ENCODE data around the gene BRCA1.

The BRCA1 gene

GRCh38 chr17:43051969-43052368 is 73.2 kb downstream of the BRCA1 start:
- Histone ChIP-seq H3K9me3 (ENCODE audit: control insufficient read depth, insufficient read depth, low read length) (no peaks in the 10 kb centered on the region), H3K4me1 (ENCODE audit: control insufficient read depth, insufficient read depth, low read length) (no peaks in the 10 kb centered on the region), H3K4me3 (ENCODE audit: low read depth, low read length) (no peak overlapping the region), H3K9ac (ENCODE audit: low read depth, low read length) (no peak overlapping the region), H3K36me3 (ENCODE audit: control insufficient read depth, insufficient read depth, low read length) (peaks cover 7% of the 10 kb centered on the region), H3K27me3 (ENCODE audit: control insufficient read depth, insufficient read depth, low read length) (no peaks in the 10 kb centered on the region)

- Histone ChIP-seq H3K4me1 (ENCODE audit: control insufficient read depth, insufficient read depth, low read length) (peaks cover 31% of the 10 kb centered on the region), H3K4me3 (ENCODE audit: low read depth, low read length) (no peak overlapping the region), H3K9me3 (ENCODE audit: control insufficient read depth, insufficient read depth, low read length) (no peaks in the 10 kb centered on the region), H3K27me3 (ENCODE audit: control insufficient read depth, insufficient read depth, low read length) (no peaks in the 10 kb centered on the region), H3K36me3 (ENCODE audit: control insufficient read depth, insufficient read depth, low read length) (no peaks in the 10 kb centered on the region), H3K9ac (ENCODE audit: low read depth, low read length) (no peak overlapping the region)
Observed at GRCh38 chr17:43044024-43044423, 81.1 kb downstream of the BRCA1 start.

- Histone ChIP-seq H3K4me3 (ENCODE audit: low read depth, low read length) (no peak overlapping the region), H3K27me3 (ENCODE audit: control insufficient read depth, insufficient read depth, low read length) (no peaks in the 10 kb centered on the region), H3K36me3 (ENCODE audit: control insufficient read depth, insufficient read depth, low read length) (no peaks in the 10 kb centered on the region), H3K9me3 (ENCODE audit: control insufficient read depth, insufficient read depth, low read length) (no peaks in the 10 kb centered on the region), H3K9ac (ENCODE audit: low read depth, low read length) (no peak overlapping the region), H3K4me1 (ENCODE audit: control insufficient read depth, insufficient read depth, low read length) (peaks cover 31% of the 10 kb centered on the region)
Observed at GRCh38 chr17:43043307-43043706, 81.9 kb downstream of the BRCA1 start.

GRCh38 chr17:43042025-43042628 is 83.0 kb downstream of the BRCA1 start:
- Histone ChIP-seq H3K4me3 (ENCODE audit: low read depth, low read length) (no peak overlapping the region), H3K36me3 (ENCODE audit: control insufficient read depth, insufficient read depth, low read length) (no peaks in the 10 kb centered on the region), H3K9ac (ENCODE audit: low read depth, low read length) (peak overlapping the region; percentile 8), H3K4me1 (ENCODE audit: control insufficient read depth, insufficient read depth, low read length) (peaks cover 31% of the 10 kb centered on the region), H3K27me3 (ENCODE audit: control insufficient read depth, insufficient read depth, low read length) (no peaks in the 10 kb centered on the region), H3K9me3 (ENCODE audit: control insufficient read depth, insufficient read depth, low read length) (no peaks in the 10 kb centered on the region)

GRCh38 chr17:43040655-43041054 is 84.5 kb downstream of the BRCA1 start:
- Histone ChIP-seq H3K4me3 (ENCODE audit: low read depth, low read length) (no peak overlapping the region), H3K36me3 (ENCODE audit: control insufficient read depth, insufficient read depth, low read length) (no peaks in the 10 kb centered on the region), H3K9ac (ENCODE audit: low read depth, low read length) (no peak overlapping the region), H3K4me1 (ENCODE audit: control insufficient read depth, insufficient read depth, low read length) (peaks cover 35% of the 10 kb centered on the region), H3K27me3 (ENCODE audit: control insufficient read depth, insufficient read depth, low read length) (no peaks in the 10 kb centered on the region), H3K9me3 (ENCODE audit: control insufficient read depth, insufficient read depth, low read length) (no peaks in the 10 kb centered on the region)

- no peaks in the 10 kb centered on the region for H3K36me3 ChIP-seq (ENCODE audit: control insufficient read depth, insufficient read depth, low read length)
- H3K4me3 ChIP-seq (ENCODE audit: low read depth, low read length): no peak overlapping the region
- H3K9ac ChIP-seq (ENCODE audit: low read depth, low read length): no peak overlapping the region
- H3K9me3 ChIP-seq (ENCODE audit: control insufficient read depth, insufficient read depth, low read length): no peaks in the 10 kb centered on the region
- no peaks in the 10 kb centered on the region for H3K27me3 ChIP-seq (ENCODE audit: control insufficient read depth, insufficient read depth, low read length)
- peaks cover 39% of the 10 kb centered on the region for H3K4me1 ChIP-seq (ENCODE audit: control insufficient read depth, insufficient read depth, low read length)
Observed at GRCh38 chr17:43039646-43040045, 85.5 kb downstream of the BRCA1 start.

- no peaks in the 10 kb centered on the region for H3K9me3 ChIP-seq (ENCODE audit: control insufficient read depth, insufficient read depth, low read length)
- no peaks in the 10 kb centered on the region for H3K36me3 ChIP-seq (ENCODE audit: control insufficient read depth, insufficient read depth, low read length)
- H3K9ac ChIP-seq (ENCODE audit: low read depth, low read length): no peak overlapping the region
- H3K4me3 ChIP-seq (ENCODE audit: low read depth, low read length): no peak overlapping the region
- peaks cover 26% of the 10 kb centered on the region for H3K4me1 ChIP-seq (ENCODE audit: control insufficient read depth, insufficient read depth, low read length)
- H3K27me3 ChIP-seq (ENCODE audit: control insufficient read depth, insufficient read depth, low read length): no peaks in the 10 kb centered on the region
Observed at GRCh38 chr17:43034894-43035293, 90.3 kb downstream of the BRCA1 start.

GRCh38 chr17:43033948-43034881 is 90.9 kb downstream of the BRCA1 start:
- Histone ChIP-seq H3K4me1 (ENCODE audit: control insufficient read depth, insufficient read depth, low read length) (peaks cover 27% of the 10 kb centered on the region), H3K27me3 (ENCODE audit: control insufficient read depth, insufficient read depth, low read length) (no peaks in the 10 kb centered on the region), H3K9ac (ENCODE audit: low read depth, low read length) (peak overlapping the region; percentile 13), H3K4me3 (ENCODE audit: low read depth, low read length) (peak overlapping the region; percentile 49), H3K36me3 (ENCODE audit: control insufficient read depth, insufficient read depth, low read length) (peaks cover 1% of the 10 kb centered on the region), H3K9me3 (ENCODE audit: control insufficient read depth, insufficient read depth, low read length) (no peaks in the 10 kb centered on the region)

GRCh38 chr17:43031666-43032065 is 93.5 kb downstream of the BRCA1 start:
- peaks cover 38% of the 10 kb centered on the region for H3K4me1 ChIP-seq (ENCODE audit: control insufficient read depth, insufficient read depth, low read length)
- no peaks in the 10 kb centered on the region for H3K27me3 ChIP-seq (ENCODE audit: control insufficient read depth, insufficient read depth, low read length)
- peaks cover 16% of the 10 kb centered on the region for H3K36me3 ChIP-seq (ENCODE audit: control insufficient read depth, insufficient read depth, low read length)
- H3K9ac ChIP-seq (ENCODE audit: low read depth, low read length): no peak overlapping the region
- H3K4me3 ChIP-seq (ENCODE audit: low read depth, low read length): no peak overlapping the region
- H3K9me3 ChIP-seq (ENCODE audit: control insufficient read depth, insufficient read depth, low read length): no peaks in the 10 kb centered on the region

- no peaks in the 10 kb centered on the region for H3K27me3 ChIP-seq (ENCODE audit: control insufficient read depth, insufficient read depth, low read length)
- no peaks in the 10 kb centered on the region for H3K9me3 ChIP-seq (ENCODE audit: control insufficient read depth, insufficient read depth, low read length)
- H3K36me3 ChIP-seq (ENCODE audit: control insufficient read depth, insufficient read depth, low read length): peaks cover 16% of the 10 kb centered on the region
- H3K4me3 ChIP-seq (ENCODE audit: low read depth, low read length): no peak overlapping the region
- no peak overlapping the region for H3K9ac ChIP-seq (ENCODE audit: low read depth, low read length)
- peaks cover 32% of the 10 kb centered on the region for H3K4me1 ChIP-seq (ENCODE audit: control insufficient read depth, insufficient read depth, low read length)
Observed at GRCh38 chr17:43030137-43030767, 94.9 kb downstream of the BRCA1 start.

GRCh38 chr17:43028221-43028861 is 96.8 kb downstream of the BRCA1 start:
- peaks cover 16% of the 10 kb centered on the region for H3K36me3 ChIP-seq (ENCODE audit: control insufficient read depth, insufficient read depth, low read length)
- peaks cover 19% of the 10 kb centered on the region for H3K4me1 ChIP-seq (ENCODE audit: control insufficient read depth, insufficient read depth, low read length)
- H3K27me3 ChIP-seq (ENCODE audit: control insufficient read depth, insufficient read depth, low read length): no peaks in the 10 kb centered on the region
- H3K9me3 ChIP-seq (ENCODE audit: control insufficient read depth, insufficient read depth, low read length): no peaks in the 10 kb centered on the region
- no peak overlapping the region for H3K4me3 ChIP-seq (ENCODE audit: low read depth, low read length)
- no peak overlapping the region for H3K9ac ChIP-seq (ENCODE audit: low read depth, low read length)
